Inflammatory macrophage treated with lipopolysaccharide for 4 hours (primary cell): ENCODE measurements around the gene SPTLC1.
"Not testable (repeated sequence)": the region's sequence is repeated elsewhere in the genome, so short reads cannot be mapped to it uniquely, and the experiment has no call there.

Experiments used
- DNase-seq: peaks from one replicate; pipeline ENCODE4 v3.0.0-alpha.2; 2020

SPTLC1 gene

DNA sequence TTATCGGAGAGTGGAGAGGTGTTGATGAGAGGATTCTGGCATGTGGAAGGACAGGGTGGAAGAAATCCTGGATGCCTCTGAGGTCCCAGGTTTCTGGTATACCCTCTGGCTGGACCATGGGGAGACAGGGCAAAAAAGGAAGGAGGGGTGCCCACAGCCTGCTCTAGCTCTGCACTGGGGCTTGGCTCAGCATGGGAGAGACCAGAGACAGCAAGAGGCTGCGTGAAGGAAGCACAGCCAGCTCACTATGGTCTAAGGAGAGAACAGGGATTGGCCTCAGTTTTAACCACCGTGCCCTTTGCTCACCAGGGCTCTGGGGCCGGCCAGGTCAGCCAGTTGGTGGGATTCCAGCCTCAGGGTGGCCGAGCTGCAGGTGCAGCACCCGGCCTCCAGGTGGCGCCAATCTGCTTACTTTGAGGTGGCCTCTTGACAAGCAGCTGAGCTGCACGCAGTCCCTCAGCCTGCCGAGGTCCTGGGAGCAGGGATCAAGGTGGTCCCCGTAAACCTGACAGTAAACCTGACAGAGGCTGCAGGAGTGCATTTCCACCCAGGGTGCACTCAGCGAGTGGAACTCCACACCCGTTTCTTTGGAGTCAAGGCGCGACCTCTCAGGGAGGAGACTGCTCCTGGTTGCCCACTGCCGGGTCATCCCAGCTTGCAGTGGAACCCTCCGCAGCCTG lies 25.0 kb upstream of the SPTLC1 start:
- peak; percentile 74 for DNase-seq

DNA sequence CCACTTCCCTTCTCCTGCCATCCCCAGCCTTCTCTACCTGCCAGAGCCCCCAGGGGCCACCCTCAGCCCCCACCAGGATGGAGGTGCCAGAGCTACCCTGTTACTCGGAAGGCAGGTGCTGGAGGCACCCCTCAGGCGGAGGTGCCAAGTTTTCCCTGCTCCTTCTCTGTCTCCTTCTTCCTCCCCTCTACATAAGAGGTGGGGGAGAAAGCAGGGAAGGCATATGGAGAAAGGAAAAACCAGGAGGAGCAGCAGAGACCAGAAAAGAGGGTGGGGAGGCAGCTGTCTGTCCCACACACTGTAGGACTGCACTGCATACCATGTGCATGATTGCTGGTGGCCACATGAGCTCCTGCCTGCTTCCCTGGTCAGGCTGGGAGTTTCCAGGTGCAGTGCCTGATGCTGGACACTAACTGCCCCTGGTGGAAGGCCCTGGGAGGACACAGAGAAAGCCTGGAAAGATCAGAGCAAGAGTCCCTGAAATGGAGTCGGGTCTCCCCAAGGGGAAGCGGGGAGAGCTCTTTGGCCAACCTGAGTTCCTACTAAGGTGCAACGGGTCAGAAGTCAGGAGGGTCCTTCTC lies 23.8 kb upstream of the SPTLC1 start:
- DNase-seq = not testable (repeated sequence)

DNA sequence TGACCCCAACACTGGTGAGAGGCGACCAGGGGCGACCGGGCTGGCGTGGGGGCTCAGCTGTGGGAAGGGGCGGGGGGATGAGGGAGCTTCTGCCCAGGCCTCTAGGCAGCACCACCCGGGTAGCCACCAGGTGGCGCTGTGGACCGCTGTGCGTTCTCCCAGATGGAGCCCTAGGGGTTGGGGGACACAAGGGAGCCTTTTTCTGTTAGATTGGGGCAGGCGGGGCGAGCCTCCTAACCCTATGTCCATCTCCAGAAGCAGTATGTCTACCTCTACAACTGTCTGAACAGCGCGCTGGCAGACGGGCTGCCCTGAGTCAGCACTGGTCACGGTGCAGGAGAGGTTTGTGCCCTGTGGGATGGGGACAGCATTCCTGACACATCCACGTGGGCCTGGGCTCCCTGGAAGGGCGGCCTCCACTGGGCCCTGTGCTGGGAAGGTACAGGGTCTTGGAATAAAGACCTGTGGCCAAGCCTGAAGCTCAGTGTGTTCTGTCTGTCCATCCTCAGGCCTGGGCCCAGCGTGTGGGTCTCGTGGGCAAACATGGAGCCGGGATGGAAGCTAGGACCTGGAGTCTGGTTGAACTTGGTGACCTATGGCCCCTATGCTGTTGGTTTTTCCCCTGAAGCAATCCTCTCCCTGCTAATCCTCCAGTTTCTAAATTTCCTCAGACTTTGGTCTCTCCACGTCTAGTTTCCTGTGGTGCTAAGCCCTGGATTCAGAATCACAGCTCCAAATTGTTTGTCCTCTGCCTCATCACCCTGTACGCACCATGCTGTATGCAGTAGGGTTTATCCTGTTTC lies 23.1 kb upstream of the SPTLC1 start:
- DNase-seq = peak; percentile 56

DNA sequence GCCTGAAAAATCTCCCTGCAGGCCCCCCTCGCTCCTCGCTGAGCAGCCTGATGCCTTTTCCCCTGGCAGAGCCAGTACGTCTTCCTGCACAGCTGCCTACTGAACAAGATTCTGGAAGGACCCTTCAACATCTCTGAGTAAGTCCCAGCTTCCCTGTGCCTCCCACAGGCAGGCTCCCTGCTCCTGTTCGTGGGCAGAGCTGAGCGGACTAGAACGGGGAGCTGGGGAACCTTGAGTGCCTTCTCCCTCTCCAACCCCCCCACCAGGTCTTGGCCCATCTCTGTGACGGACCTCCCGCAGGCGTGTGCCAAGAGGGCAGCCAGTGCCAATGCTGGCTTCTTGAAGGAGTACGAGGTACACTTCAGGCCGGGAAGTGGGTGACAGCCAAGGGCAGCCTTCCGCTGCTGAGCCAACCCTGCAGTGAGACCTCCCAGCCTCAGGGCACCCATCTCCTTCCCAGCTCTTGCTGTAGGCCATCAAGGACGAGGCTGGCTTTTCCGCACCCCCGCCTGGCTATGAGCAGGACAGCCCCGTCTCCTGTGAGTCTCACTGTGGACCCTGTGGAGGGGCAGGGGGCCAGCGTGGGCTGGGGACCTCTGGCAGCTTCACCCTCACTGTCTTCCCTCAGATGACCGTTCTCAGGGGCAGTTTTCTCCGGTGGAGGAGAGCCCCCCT lies 21.1 kb upstream of the SPTLC1 start:
- no peak for DNase-seq

DNA sequence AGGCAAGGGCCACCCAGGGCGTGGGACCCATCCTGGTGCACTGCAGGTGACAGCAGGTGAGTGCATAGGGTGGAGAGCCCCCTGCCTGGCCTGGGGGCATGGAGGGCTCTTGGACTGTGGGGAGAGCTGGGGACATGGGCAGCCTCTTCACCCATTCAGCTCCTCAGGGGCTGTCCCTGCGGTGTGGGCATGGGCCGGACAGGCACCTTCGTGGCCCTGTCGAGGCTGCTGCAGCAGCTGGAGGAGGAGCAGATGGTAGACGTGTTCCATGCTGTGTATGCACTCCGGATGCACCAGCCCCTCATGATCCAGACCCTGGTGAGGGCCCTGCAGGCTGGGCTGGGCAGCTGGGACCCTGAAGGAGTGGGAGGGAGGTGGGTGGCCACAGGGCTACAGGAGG lies 20.4 kb upstream of the SPTLC1 start:
- no peak for DNase-seq

DNA sequence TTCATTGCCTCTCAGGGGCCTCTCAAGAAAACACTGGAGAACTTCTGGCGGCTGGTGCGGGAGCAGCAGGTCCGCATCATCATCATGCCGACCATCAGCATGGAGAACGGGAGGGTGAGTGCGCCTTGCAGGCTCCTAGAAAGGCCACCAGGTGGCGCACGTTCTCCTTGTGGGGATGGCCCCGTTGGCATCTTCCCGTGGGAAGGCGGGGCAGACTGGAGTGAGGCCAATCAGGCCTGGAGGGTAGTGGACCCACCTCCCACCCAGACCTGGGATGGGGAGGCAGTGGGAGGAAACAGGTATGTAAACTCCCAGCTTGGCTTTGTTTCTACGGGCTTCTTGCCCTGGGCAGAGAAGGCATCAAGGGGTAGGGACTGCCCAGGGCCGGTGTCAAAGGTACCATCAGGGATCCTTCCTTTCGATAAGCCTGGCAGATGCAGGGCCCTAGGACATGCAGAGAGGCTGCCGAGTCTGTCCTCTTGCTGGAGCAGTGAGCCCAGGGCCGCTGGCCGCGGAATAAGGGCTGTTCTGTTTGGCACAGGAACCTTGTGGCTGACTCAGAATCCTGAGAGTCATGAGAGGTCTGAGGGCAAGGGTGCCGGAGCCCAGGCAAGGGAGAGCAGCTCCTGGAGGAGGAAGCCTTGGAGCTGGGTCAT lies 18.9 kb upstream of the SPTLC1 start:
- DNase-seq = peak; percentile 74

DNA sequence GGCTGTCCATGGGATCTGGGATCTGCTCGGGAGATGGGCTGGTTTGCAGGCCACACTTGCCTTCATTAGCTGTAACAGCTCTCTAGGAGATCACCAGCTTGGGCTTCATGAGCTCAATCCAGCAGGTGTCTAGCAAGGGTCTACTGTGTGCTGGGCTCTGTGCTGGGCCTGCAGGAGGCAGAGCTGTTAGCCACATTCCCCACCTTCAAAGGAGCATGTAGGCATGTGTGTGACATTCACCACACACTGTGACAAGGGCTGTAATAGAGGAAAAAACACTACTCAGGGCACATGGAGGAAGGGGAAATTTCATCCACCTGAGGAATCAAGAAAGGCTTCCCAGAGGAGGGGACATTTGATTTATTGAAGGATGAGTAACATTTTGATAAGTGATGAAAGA lies 17.7 kb upstream of the SPTLC1 start:
- not testable (repeated sequence) for DNase-seq

DNA sequence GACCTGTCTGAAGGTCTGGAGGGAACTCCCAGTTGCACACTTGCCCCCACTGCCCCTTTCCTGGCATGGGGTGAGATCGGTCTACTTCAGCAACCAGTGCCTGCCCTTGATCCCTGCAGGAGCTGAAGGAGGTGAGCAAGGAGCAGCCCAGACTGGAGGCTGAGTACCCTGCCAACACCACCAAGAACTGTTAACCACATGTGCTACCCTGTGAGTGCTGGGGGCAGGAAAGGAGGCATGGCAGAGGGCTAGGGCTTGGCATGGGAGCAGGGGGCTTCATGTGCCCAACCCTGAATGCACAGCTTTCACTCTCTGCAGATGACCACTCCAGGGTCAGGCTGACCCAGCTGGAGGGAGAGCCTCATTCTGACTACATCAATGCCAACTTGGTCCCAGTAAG lies 17.3 kb upstream of the SPTLC1 start:
- no peak for DNase-seq

DNA sequence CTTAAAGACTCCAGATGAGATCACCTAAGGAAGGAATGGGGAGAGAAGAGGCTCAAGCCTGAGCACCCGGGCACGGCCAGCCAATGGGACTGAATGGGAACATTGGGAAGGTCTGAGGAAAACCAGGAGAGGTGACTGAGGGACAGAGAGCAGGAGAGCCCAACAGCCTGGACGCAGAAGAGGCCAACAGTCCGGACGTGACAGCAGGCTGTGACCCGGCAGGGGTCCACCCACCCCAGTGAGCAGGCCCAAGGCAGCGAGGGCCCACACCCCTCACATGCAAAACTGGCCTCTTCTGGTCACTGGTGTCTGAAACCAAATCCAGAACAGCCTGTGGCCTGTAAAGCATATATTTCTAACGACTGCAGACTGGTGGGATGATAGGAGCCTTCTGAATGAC lies 7.6 kb upstream of the SPTLC1 start:
- DNase-seq = no peak

DNA sequence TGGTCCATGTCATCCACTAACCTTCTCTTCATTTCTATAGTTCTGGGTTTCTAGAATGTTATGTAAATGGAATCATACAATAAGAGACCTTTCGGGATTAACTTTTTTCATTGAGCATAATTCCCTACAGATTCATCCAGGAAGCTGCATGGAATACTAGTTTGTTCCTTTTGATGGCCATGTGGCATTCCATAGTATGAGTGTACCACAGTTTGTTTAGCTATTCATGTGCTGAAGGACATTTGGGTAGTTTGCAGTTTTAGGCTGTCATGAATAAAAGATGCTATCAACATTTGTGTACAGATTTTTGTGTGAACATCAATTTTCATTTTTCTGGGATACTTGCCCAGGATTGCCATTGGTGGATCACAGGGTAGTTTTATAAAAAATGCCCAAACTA lies 6.8 kb upstream of the SPTLC1 start:
- no peak for DNase-seq

DNA sequence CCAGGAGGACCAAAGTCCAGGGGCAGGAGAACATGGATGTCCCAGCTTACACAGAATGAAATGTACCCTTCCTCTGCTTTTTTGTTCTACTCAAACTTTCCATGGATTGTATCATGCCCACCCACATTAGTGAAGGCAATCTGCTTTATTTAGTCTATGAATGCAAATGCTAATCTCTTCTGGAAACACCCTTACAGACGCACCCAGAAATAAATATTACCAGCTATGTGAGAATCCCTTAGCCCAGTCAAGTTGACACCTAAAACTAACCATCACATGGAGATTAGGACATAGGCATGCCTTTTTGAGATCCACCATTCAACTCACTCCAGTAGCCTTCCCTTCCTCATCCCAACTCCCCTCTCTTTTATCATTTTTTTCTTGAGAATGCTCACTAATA lies 6.1 kb upstream of the SPTLC1 start:
- DNase-seq = no peak

DNA sequence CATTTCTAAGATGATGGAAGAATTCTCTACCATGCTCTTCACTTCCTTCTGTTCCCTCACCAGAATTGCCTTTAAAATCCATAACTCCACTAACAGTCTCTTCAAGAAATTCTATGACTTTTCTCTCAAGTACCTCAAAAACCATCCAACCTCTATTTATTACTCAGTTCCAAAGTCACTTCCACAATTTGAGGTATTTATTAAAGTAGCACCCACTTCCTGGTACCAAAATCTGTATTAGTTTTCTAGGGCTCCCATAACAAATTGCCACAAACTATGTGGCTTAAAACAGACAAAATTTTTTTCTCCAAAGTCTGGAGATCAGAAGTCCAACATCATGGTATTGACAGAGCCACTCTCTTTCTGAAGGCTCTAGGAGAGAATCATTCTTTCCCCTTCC lies 4.9 kb upstream of the SPTLC1 start:
- no peak for DNase-seq

DNA sequence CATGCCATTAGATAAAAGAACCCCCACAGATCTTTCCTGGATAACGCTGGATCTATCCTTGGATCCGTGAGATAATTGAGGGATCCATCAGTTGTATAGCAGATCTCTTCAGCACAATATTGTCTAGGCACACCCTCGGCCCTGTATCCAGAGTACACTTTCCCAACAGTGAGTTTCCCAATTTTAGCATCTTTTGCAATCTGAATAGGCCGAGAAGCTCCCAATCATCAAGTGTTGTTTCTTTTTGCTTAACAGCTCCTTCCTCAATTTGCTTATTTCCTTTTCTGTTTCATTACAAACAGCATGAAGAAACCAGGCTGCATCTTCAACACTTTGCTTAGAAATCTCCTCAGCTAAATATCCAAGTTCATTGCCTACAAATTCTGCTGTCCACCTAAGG lies 4.4 kb upstream of the SPTLC1 start:
- peak; percentile 88 for DNase-seq

DNA sequence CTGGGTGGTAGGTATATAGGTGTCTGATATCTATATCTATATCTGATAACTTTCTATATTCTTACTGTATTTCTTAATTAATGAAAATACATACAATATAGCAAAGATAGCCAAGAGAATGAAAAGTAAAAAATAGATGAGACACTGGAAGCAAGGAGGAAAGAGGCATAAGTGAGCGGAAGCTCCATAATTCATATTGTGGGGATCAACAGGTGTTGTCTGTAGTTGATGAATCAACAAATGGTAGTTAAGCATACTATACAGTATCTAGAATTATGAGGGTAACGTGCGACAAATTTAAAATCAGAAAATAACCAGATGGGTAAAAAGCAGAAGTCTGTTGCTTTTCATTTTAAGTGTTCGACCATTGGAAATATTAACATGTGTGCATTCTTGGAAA lies 7.1 kb downstream of the SPTLC1 start:
- DNase-seq = no peak

DNA sequence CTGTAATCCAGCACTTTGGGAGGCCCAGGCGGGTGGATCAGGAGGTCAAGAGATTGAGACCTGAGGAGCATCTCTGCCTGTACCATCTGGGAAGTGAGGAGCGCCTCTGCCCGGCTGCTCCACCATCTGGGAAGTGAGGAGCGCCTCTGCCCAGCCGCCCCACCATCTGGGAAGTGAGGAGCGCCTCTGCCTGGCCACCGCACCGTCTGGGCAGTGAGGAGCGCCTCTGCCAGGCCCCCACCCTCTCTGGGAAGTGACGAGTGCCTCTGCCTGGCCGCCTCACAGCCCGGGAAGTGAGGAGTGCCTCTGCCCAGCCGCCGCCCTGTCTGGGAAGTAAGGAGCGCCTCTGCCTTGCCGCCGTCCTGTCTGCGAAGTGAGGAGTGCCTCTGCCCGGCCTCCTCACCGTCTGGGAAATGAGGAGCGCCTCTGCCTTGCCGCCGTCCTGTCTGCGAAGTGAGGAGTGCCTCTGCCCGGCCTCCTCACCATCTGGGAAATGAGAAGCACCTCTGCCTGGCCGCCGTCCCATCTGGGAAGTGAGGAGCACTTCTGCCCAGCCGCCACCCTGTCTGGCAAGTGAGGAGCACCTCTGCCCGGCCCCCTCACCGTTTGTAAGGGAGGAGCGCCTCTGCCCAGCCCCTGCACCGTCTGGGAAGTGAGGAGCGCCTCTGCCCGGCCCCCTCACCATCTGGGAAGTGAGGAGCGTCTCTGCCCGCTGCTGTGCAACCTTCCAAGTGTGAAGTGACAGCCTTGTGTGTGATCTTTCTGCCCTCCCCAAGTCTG lies 9.6 kb downstream of the SPTLC1 start:
- not testable (repeated sequence) for DNase-seq

DNA sequence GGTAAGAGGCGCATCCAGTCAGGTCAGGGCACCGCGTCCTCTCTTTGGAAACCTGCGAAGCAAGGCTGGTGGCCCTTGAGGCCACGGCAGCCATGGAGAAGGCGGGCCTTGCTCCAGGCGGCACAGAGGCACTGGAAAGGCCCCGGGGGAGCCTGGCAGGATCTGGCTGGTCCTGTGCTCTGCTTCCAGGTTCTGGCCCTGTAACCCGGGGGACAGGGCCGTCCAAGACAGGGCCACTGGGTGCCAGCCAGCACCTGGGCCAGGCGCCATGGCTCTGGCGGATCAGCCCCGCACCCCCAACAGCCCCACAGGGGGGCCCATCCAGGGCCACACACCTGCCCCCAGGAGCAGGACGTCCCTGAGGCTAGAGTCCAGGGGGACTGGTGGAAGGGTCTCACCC lies 11.6 kb downstream of the SPTLC1 start:
- not testable (repeated sequence) for DNase-seq

DNA sequence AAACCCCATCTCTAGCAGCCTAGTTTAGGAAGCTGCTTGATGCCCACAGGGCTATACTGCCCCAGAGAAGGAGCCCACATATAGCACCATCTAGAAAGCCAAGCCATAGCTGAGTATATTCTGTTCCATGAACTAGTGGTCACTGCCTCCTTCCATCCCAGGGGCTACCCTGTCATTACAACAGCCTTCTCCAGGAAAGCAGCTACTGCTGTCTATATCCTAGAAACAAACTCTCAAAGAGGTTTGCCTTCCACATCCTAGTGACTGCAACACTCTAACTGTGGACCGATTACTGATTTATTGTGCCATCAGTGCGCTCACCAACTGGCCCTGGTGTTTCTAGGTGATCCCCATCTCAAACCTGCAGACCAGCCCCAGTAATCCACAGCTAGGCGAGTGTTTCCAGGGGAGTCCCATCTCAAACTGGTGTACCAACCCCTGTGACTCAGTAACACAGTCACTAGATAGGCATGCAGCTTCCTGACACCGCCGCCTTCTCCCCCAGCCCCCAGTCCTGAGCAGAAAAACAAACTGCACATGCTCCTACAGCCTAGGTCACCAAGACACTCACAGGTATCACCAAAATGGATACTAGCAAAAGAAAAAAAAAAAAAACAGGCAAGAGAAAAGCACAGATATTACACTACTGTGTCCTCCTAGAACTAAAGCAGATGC lies 14.8 kb downstream of the SPTLC1 start:
- DNase-seq = no peak

DNA sequence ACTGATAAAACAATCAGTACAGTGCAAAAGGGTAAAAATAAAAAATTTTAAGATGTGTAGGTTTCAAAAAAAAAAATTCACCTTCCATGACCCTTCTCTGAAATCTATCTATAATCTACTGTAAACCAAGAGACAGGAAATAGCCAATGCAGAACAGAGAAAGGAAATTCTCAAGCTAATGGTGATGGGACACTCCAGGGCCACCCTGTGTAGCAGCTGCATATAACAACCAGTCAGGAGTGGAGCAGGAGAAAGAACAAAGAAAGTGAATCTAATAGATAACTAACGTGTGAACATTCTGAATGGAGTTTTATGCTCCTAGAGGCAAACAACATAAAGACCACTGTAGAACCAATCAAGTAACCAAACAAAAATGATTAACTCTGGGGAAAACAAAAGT lies 16.6 kb downstream of the SPTLC1 start:
- no peak for DNase-seq

DNA sequence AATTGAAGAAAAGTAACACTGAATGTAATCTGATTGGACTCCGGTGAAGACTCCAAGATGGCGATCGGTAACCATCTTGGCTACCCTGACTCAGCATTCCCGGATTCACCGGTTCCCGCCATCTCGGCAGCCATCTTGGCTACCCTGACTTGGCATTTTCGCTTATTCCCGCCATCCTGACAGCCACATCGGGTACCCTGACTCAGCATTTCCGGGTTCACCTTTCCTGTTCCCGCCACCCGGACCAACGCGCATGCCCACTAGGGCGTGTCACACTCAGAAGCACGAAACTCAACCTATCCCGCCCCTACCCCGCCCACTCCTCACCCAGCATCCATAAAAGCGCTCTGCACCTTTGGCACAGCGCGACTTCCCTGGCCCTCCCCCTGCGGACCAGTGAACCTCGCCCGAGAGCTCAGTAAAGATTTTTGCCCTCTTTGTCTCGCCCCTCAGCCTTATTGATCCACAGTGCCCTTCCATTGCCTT lies 17.2 kb downstream of the SPTLC1 start:
- DNase-seq = peak; percentile 55

DNA sequence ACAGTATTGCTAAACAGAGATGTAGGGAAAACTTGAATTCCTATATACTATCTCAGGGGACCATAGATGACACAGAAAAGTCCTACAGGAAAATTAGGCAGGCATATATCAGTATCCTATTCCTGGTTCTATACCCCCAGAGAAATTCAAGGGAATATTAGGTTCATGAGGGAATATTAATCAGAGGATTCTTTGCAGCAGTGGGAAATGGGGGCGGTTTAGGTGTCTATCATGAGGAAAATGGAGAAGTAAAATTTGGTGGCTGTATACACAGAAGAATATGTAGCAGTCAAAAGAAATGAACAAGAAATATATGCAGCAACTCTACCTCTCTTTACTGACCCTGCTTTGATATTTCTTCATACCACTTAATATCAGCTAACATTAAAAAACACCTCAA lies 20.0 kb downstream of the SPTLC1 start:
- DNase-seq = no peak

DNA sequence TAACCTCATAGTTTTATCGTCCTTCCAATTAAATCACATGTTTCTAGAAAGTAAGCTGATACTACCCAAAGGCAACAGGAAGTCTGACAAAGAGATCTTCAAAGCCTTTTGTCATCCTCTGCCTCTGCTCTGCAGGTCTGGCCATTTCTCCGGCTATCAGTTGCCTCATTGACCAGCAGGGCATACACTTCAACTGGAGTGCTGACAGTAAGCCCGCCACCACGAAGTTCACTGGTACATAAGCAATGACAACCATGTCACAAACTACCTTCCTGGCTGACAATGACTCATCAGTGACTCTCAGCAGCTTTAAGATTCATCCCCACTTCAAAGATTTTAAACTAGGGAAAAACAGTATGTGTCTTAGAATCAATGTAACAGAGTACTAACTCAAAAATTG lies 20.6 kb downstream of the SPTLC1 start:
- peak; percentile 49 for DNase-seq

DNA sequence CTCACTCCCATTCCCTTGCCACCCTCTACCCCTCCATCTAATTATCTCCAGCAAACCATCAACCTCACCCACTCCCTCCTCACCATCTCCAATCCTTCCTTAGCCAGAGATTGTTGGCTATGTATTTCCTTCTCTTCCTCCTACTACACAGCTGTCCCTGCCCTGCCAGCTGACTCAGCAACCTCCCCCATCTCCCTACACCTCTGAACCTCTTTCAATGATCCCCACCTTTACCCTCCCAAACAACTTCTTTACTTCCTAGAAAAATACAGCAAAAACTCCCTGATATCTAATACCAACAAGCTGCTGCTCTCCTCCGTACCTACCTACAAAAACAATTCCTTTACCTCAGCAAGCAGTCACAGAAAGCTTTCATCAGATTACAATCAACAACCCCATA lies 37.3 kb downstream of the SPTLC1 start:
- DNase-seq = no peak
